D341Med (cell line): ENCODE data around the gene NAPA.

Source experiments
- DNase-seq: peaks from one replicate; pipeline ENCODE4 v3.0.0; 2012; ENCODE audit warnings: low spot score

The NAPA gene

GRCh38 chr19:47458672-47459071 is 56.2 kb downstream of the NAPA start:
- no peak for DNase-seq

- DNase-seq, result no peak
Observed at GRCh38 chr19:47456721-47457474, 58.0 kb downstream of the NAPA start.

- no peak for DNase-seq
Observed at GRCh38 chr19:47450478-47450877, 64.4 kb downstream of the NAPA start.

- DNase-seq, result no peak
Observed at GRCh38 chr19:47448360-47448727, 66.5 kb downstream of the NAPA start.

GRCh38 chr19:47447470-47448359 is 67.1 kb downstream of the NAPA start:
- DNase-seq, result peak; percentile 64

GRCh38 chr19:47446534-47447469 is 68.1 kb downstream of the NAPA start:
- no peak for DNase-seq

GRCh38 chr19:47445937-47446402 is 68.9 kb downstream of the NAPA start:
- peak; percentile 81 for DNase-seq

GRCh38 chr19:47445527-47445926 is 69.3 kb downstream of the NAPA start:
- DNase-seq, result no peak

- no peak for DNase-seq
Observed at GRCh38 chr19:47444388-47444821, 70.5 kb downstream of the NAPA start.

GRCh38 chr19:47443331-47443730 is 71.5 kb downstream of the NAPA start:
- DNase-seq, result no peak

- no peak for DNase-seq
Observed at GRCh38 chr19:47438793-47439220, 76.1 kb downstream of the NAPA start.
